ENCODE measurements around the gene TBX3.

The TBX3 gene

GRCh38 chr12:114691196-114691595, 7.2 kb upstream of the TBX3 start:
- Histone ChIP-seq H3K9me3 (ENCODE audit: severe bottlenecking) (no peaks in the 10 kb centered on the region), H3K36me3 (no peaks in the 10 kb centered on the region), H3K27ac (no peak overlapping the region), H3K4me3 (ENCODE audit: low read depth, low read length) (no peak overlapping the region), H3K27me3 (ENCODE audit: insufficient read depth, low read depth, severe bottlenecking) (peaks cover 56% of the 10 kb centered on the region)
- TF ChIP-seq CTCF (IDR thresholded peaks at IDR 0.05; ENCODE audit: low read depth, low read length) = no peak
- no peak for DNase-seq

- DNase-seq = no peak
- no peaks in the 10 kb centered on the region for H3K36me3 ChIP-seq
- no peak overlapping the region for H3K27ac ChIP-seq
- peaks cover 53% of the 10 kb centered on the region for H3K27me3 ChIP-seq (ENCODE audit: insufficient read depth, low read depth, severe bottlenecking)
- TF ChIP-seq CTCF (IDR thresholded peaks at IDR 0.05; ENCODE audit: low read depth, low read length) = no peak
- H3K9me3 ChIP-seq (ENCODE audit: severe bottlenecking) = no peaks in the 10 kb centered on the region
- no peak overlapping the region for H3K4me3 ChIP-seq (ENCODE audit: low read depth, low read length)
These were observed 6.5 kb upstream of the TBX3 start for GRCh38 chr12:114690267-114691135.

- no peak for TF ChIP-seq CTCF (IDR thresholded peaks at IDR 0.05; ENCODE audit: low read depth, low read length)
- Histone ChIP-seq H3K27me3 (ENCODE audit: insufficient read depth, low read depth, severe bottlenecking) (peaks cover 62% of the 10 kb centered on the region), H3K4me3 (ENCODE audit: low read depth, low read length) (no peak overlapping the region), H3K36me3 (no peaks in the 10 kb centered on the region), H3K27ac (no peak overlapping the region), H3K9me3 (ENCODE audit: severe bottlenecking) (peaks cover 3% of the 10 kb centered on the region)
- DNase-seq = no peak
These were observed 5.4 kb upstream of the TBX3 start for GRCh38 chr12:114689075-114689994.

- H3K4me3 ChIP-seq (ENCODE audit: low read depth, low read length) = no peak overlapping the region
- peaks cover 3% of the 10 kb centered on the region for H3K9me3 ChIP-seq (ENCODE audit: severe bottlenecking)
- no peak for DNase-seq
- no peaks in the 10 kb centered on the region for H3K36me3 ChIP-seq
- TF ChIP-seq CTCF (IDR thresholded peaks at IDR 0.05; ENCODE audit: low read depth, low read length) = no peak
- H3K27ac ChIP-seq = no peak overlapping the region
- H3K27me3 ChIP-seq (ENCODE audit: insufficient read depth, low read depth, severe bottlenecking) = peaks cover 56% of the 10 kb centered on the region
These were observed 4.4 kb upstream of the TBX3 start for GRCh38 chr12:114688256-114688845.

- H3K27me3 ChIP-seq (ENCODE audit: insufficient read depth, low read depth, severe bottlenecking) = peaks cover 56% of the 10 kb centered on the region
- TF ChIP-seq CTCF (IDR thresholded peaks at IDR 0.05; ENCODE audit: low read depth, low read length) = no peak
These were observed 3.8 kb upstream of the TBX3 start for GRCh38 chr12:114687802-114688201.

More at GRCh38 chr12:114687802-114688201, 3.8 kb upstream of the TBX3 start:
- H3K27ac ChIP-seq = no peak overlapping the region
- peaks cover 3% of the 10 kb centered on the region for H3K9me3 ChIP-seq (ENCODE audit: severe bottlenecking)
- no peaks in the 10 kb centered on the region for H3K36me3 ChIP-seq
- no peak overlapping the region for H3K4me3 ChIP-seq (ENCODE audit: low read depth, low read length)
- no peak for DNase-seq
